Measurements from ENCODE around the gene HHAT. TPM values are rescaled to one million over a fixed set of nuclear protein-coding genes. Genes with fewer than 3 reads are reported as not detected.
A peak's percentile ranks its signal among the peaks of the same experiment; 100 is the strongest.

The HHAT gene
- total RNA-seq, 2 donors from 2014 or later = 7.5 to 9.2 TPM

DNA sequence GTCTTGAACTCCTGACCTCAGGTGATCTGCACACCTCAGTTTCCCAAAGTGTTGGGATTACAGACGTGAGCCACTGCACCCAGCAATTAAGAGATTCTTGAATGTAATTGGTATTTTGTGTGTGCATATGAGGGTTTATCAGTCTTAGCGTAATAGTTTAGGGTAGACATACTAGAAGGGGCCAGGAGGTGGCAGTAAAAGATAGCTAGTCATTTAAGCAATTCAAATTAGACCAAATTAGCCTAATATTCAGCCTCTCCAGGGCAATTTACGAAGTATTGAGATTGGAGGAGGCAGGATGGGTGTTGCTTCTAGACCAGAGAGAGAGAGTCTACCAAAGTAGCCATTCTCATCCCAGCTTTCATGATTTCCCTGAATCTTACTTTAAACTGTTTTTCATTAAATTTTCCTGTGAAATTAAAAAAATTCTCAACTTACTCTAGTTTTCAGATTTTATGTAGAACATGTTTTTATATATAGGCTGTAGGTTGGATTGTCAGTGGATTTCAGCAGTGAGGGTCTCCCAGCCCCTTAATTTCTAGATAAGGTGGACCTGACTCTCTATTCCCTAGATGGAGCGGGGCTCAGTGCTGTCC lies 119.7 kb downstream of the HHAT start:
- no peak for ATAC-seq
- H3K4me1 Mint-ChIP-seq = peaks cover 10% of the 10 kb centered on the region
- DNase-seq = no peak

DNA sequence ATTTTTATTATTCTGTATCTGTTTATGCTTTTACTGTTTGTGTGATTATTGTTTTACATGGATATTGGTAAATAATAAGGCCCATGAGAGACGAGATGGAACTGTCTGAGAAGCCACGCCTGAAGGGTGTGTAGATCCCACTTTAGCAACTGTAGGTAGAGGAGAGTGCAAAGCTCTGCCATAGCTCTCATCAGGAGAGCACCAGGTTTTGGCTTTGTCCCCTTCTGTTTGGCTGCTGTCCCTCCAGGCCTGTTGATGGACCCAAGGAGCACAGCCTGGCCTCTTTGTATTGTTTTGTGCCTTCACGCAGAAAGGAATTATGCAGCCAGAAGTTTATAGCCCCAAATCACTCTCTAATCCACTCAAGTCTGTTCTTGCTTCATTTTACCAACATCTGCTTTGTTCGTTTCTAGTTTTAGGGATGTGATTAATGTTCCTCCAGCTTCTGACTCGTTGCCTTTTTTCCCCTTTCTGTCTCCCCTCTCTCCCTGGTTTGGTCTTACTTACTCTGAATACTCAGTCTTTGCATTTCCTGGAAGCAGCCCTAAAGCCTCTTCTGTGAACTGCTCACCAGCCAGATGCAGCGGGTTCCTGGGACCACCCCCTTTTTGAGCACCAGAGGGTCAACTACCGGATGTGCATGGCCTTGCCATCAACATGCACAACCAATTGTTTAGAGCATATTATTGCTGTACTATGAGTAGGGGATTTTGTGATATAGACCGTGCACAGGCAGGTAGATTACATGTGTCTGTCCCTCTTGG lies 127.3 kb downstream of the HHAT start:
- DNase-seq = no peak
- Mint-ChIP-seq H3K36me3 (ENCODE audit: low read depth) (peaks cover 7% of the 10 kb centered on the region), H3K4me3 (no peak overlapping the region), H3K27me3 (no peaks in the 10 kb centered on the region), H3K27ac (no peak overlapping the region), H3K4me1 (no peaks in the 10 kb centered on the region)
- no peak for ATAC-seq
- H3K9me3 ChIP-seq (ENCODE audit: control insufficient read depth, low read length, poor library complexity, severe bottlenecking) = no peaks in the 10 kb centered on the region

More for the DNA sequence above, 119.7 kb downstream of the HHAT start:
- H3K4me3 Mint-ChIP-seq = no peak overlapping the region
- H3K27ac Mint-ChIP-seq = no peak overlapping the region
- H3K9me3 ChIP-seq (ENCODE audit: control insufficient read depth, low read length, poor library complexity, severe bottlenecking) = no peaks in the 10 kb centered on the region
- H3K36me3 Mint-ChIP-seq (ENCODE audit: low read depth) = no peaks in the 10 kb centered on the region
- no peaks in the 10 kb centered on the region for H3K27me3 Mint-ChIP-seq

DNA sequence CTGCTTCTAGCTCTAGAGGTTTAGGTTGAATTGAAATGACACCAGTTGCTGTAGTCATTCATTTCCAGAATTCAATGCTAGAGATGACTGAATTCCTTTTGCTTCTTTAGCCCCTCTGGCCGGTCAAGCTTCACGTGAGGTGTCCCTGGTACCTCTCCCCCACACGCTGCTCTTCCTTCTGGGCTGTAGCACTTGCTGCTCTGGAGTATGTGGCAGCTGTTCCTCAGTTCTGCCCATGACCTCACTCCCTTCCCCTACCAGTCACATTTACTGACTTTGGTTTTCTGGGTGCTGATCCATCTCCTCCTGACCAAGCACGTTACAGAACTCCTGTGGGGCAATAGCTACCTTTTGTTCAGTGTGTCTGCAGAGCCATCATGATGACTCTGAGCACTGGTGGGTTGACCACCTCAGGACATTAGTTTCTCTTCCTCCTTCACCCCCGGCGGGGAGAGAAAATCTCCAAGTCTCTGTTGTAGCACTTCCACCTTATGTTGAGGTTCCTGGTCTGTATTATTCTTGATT lies 128.1 kb downstream of the HHAT start:
- Mint-ChIP-seq H3K27ac (no peak overlapping the region), H3K36me3 (ENCODE audit: low read depth) (peaks cover 7% of the 10 kb centered on the region), H3K4me3 (no peak overlapping the region), H3K27me3 (no peaks in the 10 kb centered on the region), H3K4me1 (no peaks in the 10 kb centered on the region)
- H3K9me3 ChIP-seq (ENCODE audit: control insufficient read depth, low read length, poor library complexity, severe bottlenecking) = no peaks in the 10 kb centered on the region
- DNase-seq (no peak), ATAC-seq (no peak)

DNA sequence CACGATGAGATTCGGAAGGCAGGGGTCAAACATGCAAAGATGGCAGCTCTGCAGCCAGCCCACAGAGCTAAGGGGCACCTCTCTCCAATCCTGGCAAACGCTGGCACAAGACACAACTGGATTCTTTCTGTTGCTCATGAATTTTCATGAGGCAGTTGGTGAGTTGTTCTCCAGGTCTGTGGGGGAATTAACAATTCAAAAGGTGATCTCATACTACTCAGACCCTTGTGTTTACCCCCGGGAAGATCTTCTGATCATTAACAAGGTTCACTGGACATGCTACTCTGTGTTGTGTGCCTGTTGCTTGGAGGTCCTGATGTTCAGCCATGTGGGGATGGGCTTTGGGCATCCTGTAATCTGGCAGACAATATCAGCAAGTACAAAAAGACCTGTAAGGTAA lies 128.9 kb downstream of the HHAT start:
- no peak overlapping the region for H3K27ac Mint-ChIP-seq
- ATAC-seq (no peak), DNase-seq (no peak)
- H3K9me3 ChIP-seq (ENCODE audit: control insufficient read depth, low read length, poor library complexity, severe bottlenecking) = no peaks in the 10 kb centered on the region
- no peaks in the 10 kb centered on the region for H3K4me1 Mint-ChIP-seq
- H3K4me3 Mint-ChIP-seq = no peak overlapping the region
- peaks cover 7% of the 10 kb centered on the region for H3K36me3 Mint-ChIP-seq (ENCODE audit: low read depth)
- no peaks in the 10 kb centered on the region for H3K27me3 Mint-ChIP-seq

DNA sequence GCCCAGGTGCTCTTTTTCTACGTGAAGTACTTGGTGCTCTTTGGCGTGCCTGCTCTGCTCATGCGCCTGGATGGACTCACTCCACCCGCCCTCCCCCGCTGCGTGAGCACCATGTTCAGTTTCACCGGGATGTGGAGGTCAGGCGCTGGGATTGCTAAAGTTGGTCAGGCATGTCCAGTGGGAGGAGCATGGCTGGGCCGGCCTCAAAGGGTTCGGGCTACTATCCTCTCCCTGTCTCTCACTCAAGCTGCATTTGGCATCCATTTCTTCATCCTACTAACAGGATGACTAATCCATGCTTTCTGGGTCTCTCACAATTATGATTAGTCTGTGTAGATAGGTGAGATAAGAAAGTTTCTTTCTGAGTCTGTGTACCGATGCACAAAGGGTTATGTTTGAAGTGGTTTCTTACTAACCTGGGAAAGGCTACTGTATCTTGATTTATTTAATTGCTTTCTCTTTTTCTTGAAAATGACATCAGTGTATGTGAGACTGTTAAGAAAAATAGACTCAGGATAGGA lies 135.9 kb downstream of the HHAT start:
- no peak for ATAC-seq
- Mint-ChIP-seq H3K4me3 (peak overlapping the region; percentile 31), H3K27ac (no peak overlapping the region), H3K4me1 (peaks cover 8% of the 10 kb centered on the region), H3K36me3 (ENCODE audit: low read depth) (peaks cover 3% of the 10 kb centered on the region), H3K27me3 (no peaks in the 10 kb centered on the region)
- H3K9me3 ChIP-seq (ENCODE audit: control insufficient read depth, low read length, poor library complexity, severe bottlenecking) = no peaks in the 10 kb centered on the region
- no peak for DNase-seq

DNA sequence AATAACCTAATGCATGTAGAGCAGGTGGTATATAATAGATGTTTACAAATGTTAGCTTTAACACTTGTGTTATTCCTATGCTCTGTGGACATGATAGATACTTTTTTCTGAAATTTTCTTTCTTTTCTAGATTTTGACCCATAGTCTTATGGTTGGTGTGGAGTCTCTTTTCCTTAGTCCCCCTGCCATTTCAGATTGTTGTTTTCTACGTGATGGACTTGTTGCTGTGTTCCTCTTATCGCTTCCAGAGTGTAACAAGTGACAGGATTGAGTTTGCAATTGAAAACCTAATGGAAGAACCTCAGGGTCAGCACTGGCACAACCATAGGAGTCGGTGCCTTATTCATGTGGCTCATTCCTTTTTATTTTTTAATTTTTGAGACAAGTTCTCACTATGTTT lies 136.4 kb downstream of the HHAT start:
- H3K4me1 Mint-ChIP-seq = peaks cover 8% of the 10 kb centered on the region
- no peaks in the 10 kb centered on the region for H3K27me3 Mint-ChIP-seq
- no peaks in the 10 kb centered on the region for H3K9me3 ChIP-seq (ENCODE audit: control insufficient read depth, low read length, poor library complexity, severe bottlenecking)
- no peak overlapping the region for H3K27ac Mint-ChIP-seq
- no peak overlapping the region for H3K4me3 Mint-ChIP-seq
- ATAC-seq (no peak), DNase-seq (no peak)
- peaks cover 3% of the 10 kb centered on the region for H3K36me3 Mint-ChIP-seq (ENCODE audit: low read depth)

DNA sequence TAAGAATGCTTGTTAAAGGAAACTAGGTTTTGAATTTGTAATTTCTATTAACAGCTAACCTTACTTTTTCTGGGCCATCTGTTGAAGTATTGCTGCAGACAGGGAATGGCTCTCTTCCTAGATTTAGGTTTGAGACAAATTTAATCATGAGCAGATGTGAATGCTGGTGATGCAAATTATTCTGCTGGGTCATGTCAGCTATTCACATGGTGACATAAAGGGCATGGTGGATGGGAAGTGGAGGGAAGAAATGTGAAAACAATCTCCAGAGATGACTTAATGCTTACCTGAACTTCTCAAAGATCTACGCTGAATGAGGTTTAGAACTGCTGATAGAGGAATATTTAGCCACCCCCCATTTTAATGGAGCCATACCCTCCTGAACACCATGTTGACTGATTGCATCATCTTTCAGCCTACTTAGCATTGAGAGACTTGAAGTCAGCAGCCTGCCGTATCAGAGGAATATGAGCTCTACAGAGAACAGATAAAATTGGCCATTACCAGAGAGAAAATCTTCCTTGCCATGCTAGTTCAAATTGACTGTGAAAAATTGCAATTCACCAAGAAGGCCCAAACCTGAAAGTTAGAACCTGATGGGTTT lies 138.8 kb downstream of the HHAT start:
- peaks cover 8% of the 10 kb centered on the region for H3K4me1 Mint-ChIP-seq
- no peaks in the 10 kb centered on the region for H3K9me3 ChIP-seq (ENCODE audit: control insufficient read depth, low read length, poor library complexity, severe bottlenecking)
- ATAC-seq (no peak), DNase-seq (no peak)
- H3K36me3 Mint-ChIP-seq (ENCODE audit: low read depth) = peaks cover 3% of the 10 kb centered on the region
- no peak overlapping the region for H3K4me3 Mint-ChIP-seq
- H3K27ac Mint-ChIP-seq = no peak overlapping the region
- no peaks in the 10 kb centered on the region for H3K27me3 Mint-ChIP-seq

DNA sequence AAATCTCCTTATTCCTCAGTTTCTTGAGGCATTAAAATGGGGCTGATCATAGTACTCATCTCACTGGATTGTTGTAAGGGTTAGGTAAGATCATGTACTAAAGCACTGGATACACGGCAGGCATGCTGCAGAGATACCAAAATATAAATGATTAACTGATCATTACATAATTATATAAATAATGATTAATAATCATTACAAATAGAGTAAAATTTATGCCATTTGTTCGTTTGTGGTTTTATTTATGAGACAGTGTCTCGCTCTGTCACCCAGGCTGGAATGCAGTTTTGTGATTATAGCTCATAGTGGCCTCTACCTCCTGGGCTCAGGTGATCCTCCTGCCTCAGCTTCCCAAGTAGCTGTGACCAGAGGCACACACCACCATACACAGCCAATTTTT lies 140.7 kb downstream of the HHAT start:
- no peaks in the 10 kb centered on the region for H3K9me3 ChIP-seq (ENCODE audit: control insufficient read depth, low read length, poor library complexity, severe bottlenecking)
- no peak for ATAC-seq
- no peaks in the 10 kb centered on the region for H3K27me3 Mint-ChIP-seq
- peaks cover 6% of the 10 kb centered on the region for H3K36me3 Mint-ChIP-seq (ENCODE audit: low read depth)
- peaks cover 10% of the 10 kb centered on the region for H3K4me1 Mint-ChIP-seq
- DNase-seq = no peak
- H3K4me3 Mint-ChIP-seq = no peak overlapping the region
- H3K27ac Mint-ChIP-seq = no peak overlapping the region

DNA sequence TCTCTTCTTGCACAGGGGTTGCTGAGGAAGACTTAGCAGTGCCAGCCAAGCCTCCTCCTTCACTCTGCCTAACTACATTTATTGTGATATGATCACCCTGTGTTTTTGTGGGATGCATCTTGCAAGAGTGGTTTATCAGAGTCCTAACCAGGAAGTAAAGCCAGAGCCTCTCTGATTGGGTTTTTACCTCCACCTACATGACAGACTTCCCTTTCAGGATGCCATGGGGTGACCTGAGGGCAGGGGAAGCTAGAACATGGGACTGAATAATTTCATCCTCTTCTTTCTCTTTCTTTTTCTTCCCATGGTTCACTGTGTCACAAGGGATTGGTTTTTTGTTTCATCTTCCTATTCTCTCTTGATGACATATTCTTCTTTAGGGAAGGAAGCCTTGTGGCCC lies 146.6 kb downstream of the HHAT start:
- Mint-ChIP-seq H3K36me3 (ENCODE audit: low read depth) (peaks cover 7% of the 10 kb centered on the region), H3K4me1 (peaks cover 8% of the 10 kb centered on the region), H3K27ac (no peak overlapping the region), H3K4me3 (no peak overlapping the region), H3K27me3 (no peaks in the 10 kb centered on the region)
- DNase-seq (no peak), ATAC-seq (no peak)
- no peaks in the 10 kb centered on the region for H3K9me3 ChIP-seq (ENCODE audit: control insufficient read depth, low read length, poor library complexity, severe bottlenecking)

DNA sequence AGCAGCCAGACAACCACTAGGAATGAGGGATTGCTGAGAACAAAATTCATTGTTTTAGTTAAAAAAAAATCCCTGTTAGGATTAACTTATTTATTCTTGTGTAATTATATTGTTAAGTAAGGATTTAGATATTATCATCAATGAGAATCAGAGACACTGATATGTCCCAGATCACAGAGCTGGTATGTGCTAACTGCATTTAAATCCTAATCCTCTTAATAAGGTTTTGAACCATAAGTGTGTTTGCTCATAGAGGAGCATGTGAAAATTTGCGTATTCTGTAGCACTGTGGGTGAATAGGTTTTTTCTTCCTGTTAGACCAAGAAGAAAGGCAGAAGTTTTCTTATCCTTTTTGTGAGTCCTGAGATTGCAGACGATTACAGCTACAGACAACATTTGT lies 147.1 kb downstream of the HHAT start:
- peaks cover 7% of the 10 kb centered on the region for H3K36me3 Mint-ChIP-seq (ENCODE audit: low read depth)
- no peak for DNase-seq
- no peak overlapping the region for H3K4me3 Mint-ChIP-seq
- ATAC-seq = no peak
- peaks cover 8% of the 10 kb centered on the region for H3K4me1 Mint-ChIP-seq
- H3K9me3 ChIP-seq (ENCODE audit: control insufficient read depth, low read length, poor library complexity, severe bottlenecking) = no peaks in the 10 kb centered on the region
- no peak overlapping the region for H3K27ac Mint-ChIP-seq
- H3K27me3 Mint-ChIP-seq = no peaks in the 10 kb centered on the region

DNA sequence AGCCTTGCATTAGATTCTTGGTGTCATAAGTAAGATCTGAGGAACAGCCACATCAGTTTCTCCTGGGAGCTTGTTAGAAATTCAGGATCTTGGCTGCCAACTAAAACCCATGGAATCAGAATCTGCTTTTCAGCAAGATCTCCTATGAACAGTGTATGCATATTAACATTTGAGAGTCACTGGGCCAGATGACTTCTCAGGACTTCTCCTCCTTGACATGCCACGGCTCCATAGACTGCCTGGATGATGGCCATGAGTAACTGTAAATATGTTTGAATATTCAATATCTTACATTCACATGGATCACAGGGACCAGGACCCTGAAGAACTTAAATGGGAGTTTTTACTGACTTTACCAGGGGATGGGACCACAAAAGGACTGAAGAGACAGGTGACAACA lies 148.0 kb downstream of the HHAT start:
- H3K27me3 Mint-ChIP-seq = no peaks in the 10 kb centered on the region

DNA sequence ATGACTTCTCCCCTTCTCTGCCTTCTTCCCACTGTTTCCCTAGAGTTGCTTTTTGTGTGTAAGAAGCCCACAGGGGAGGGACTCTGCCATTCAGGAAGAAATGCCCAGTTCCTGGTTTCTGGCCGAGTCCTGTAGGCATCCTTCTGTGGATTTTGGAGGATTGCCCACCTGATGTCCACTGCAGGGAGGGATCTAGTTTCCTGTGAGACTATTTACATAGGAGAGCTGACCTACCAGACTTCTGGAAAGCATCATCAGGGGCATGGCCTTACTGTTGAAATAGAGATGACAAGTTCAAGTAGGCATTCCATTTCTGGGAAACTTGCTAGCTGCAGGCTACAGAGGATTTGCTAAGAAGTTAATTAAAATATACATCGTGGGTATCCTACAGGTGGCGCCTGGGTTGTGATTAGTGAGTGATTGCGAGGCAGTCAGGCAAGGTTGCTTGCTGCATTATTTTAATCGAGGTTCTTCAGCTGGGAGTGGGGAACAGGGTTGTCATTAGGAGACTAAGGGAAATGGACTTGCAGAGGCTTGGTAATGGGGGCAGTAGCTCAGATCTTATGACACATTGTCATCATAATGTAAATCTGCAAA lies 148.7 kb downstream of the HHAT start:
- DNase-seq (no peak), ATAC-seq (no peak)
- Mint-ChIP-seq H3K36me3 (ENCODE audit: low read depth) (peaks cover 13% of the 10 kb centered on the region), H3K4me3 (no peak overlapping the region), H3K4me1 (peaks cover 8% of the 10 kb centered on the region), H3K27me3 (no peaks in the 10 kb centered on the region), H3K27ac (no peak overlapping the region)
- H3K9me3 ChIP-seq (ENCODE audit: control insufficient read depth, low read length, poor library complexity, severe bottlenecking) = no peaks in the 10 kb centered on the region

More for the DNA sequence above, 148.0 kb downstream of the HHAT start:
- Mint-ChIP-seq H3K36me3 (ENCODE audit: low read depth) (peaks cover 10% of the 10 kb centered on the region), H3K27ac (no peak overlapping the region), H3K4me1 (peaks cover 8% of the 10 kb centered on the region), H3K4me3 (no peak overlapping the region)
- ATAC-seq (no peak), DNase-seq (no peak)
- no peaks in the 10 kb centered on the region for H3K9me3 ChIP-seq (ENCODE audit: control insufficient read depth, low read length, poor library complexity, severe bottlenecking)

DNA sequence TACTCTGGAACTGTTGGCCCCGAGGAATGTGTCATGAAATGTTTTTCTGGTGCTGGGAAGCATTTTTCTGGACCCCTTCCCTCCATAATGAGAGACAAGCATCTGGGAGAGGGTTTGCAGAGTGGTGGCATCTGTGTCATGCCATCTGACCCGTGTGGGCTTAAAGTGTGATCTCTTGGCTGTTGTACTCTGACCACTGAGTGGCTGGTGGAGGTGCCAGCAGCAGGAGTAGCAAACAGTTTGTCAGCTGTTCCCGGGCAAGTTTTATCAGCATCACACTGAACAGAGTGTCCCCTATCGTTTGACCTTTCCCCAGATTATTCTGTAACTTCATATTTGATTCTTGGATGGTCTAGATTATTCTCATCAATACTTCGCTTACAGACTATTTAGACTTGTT lies 150.1 kb downstream of the HHAT start:
- no peaks in the 10 kb centered on the region for H3K27me3 Mint-ChIP-seq
- H3K9me3 ChIP-seq (ENCODE audit: control insufficient read depth, low read length, poor library complexity, severe bottlenecking) = no peaks in the 10 kb centered on the region
- no peak for DNase-seq
- ATAC-seq = no peak
- no peak overlapping the region for H3K4me3 Mint-ChIP-seq
- peaks cover 10% of the 10 kb centered on the region for H3K36me3 Mint-ChIP-seq (ENCODE audit: low read depth)
- H3K27ac Mint-ChIP-seq = no peak overlapping the region
- H3K4me1 Mint-ChIP-seq = peaks cover 3% of the 10 kb centered on the region
